GM23338 (cell line): ENCODE results near the gene EIF3K. TPM values are rescaled to one million over a fixed set of nuclear protein-coding genes. Genes with fewer than 3 reads are reported as not detected.

Experiments used
- ATAC-seq: fragments of 200-7000 bp; cut with Tn5 transposase; 3 replicates; pipeline ENCODE4 v1.9.1; 2020
- DNase-seq: peaks from one replicate; pipeline ENCODE4 v3.0.0-alpha.2; 2015; ENCODE audit warnings: low spot score
- H2AFZ ChIP-seq: fragments of 200-600 bp; sonication (generic); 2 replicates; pipeline ENCODE4 v1.8.0; 2016; ENCODE audit warnings: antibody characterized with exemption, mild to moderate bottlenecking, moderate library complexity
- H3F3A ChIP-seq: fragments of 200-600 bp; sonication (generic); replicated peaks from 2 replicates; pipeline ENCODE4 v1.8.0; 2017; ENCODE audit warnings: antibody characterized with exemption, mixed run types, low read depth
- H3K27ac ChIP-seq: fragments of 200-600 bp; sonication (generic); 2 replicates; pipeline ENCODE4 v1.6.1; 2016; ENCODE audit warnings: low read depth
- H3K27me3 ChIP-seq: fragments of 200-600 bp; sonication (generic); 2 replicates; pipeline ENCODE4 v1.8.0; 2016; ENCODE audit warnings: mild to moderate bottlenecking, mixed run types, moderate library complexity; ENCODE audit not compliant: insufficient read depth
- H3K36me3 ChIP-seq: fragments of 200-600 bp; sonication (generic); 2 replicates; pipeline ENCODE4 v1.8.0; 2016; ENCODE audit warnings: mild to moderate bottlenecking; ENCODE audit not compliant: insufficient read depth
- H3K4me1 ChIP-seq: fragments of 200-600 bp; sonication (generic); 2 replicates; pipeline ENCODE4 v1.8.0; 2016; ENCODE audit warnings: mild to moderate bottlenecking, moderate library complexity; ENCODE audit not compliant: insufficient read depth
- H3K4me2 ChIP-seq: fragments of 200-600 bp; sonication (generic); 2 replicates; pipeline ENCODE4 v1.7.1; 2017; ENCODE audit warnings: mixed run types
- H3K4me3 ChIP-seq: fragments of 200-600 bp; sonication (generic); 2 replicates; pipeline ENCODE4 v1.6.1; 2016; ENCODE audit warnings: mixed run types
- H3K79me2 ChIP-seq: fragments of 200-600 bp; sonication (generic); replicated peaks from 2 replicates; pipeline ENCODE4 v1.8.0; 2017; ENCODE audit warnings: mild to moderate bottlenecking; ENCODE audit not compliant: insufficient read depth
- H3K9me2 ChIP-seq: fragments of 200-600 bp; sonication (generic); 2 replicates; pipeline ENCODE4 v1.8.0; 2017; ENCODE audit not compliant: insufficient read depth
- H4K20me1 ChIP-seq: fragments of 200-600 bp; sonication (generic); replicated peaks from 2 replicates; pipeline ENCODE4 v1.8.0; 2017; ENCODE audit warnings: mild to moderate bottlenecking; ENCODE audit not compliant: insufficient read depth
- H3K27ac Mint-ChIP-seq: 2 replicates; pipeline ENCODE4 v1.8.0; 2020; ENCODE audit warnings: inconsistent platforms, mild to moderate bottlenecking, moderate library complexity, mixed read lengths
- H3K27me3 Mint-ChIP-seq: 3 replicates; pipeline ENCODE4 v1.8.0; 2022; ENCODE audit warnings: low read depth, mild to moderate bottlenecking, moderate library complexity, mixed read lengths, inconsistent platforms; ENCODE audit not compliant: insufficient read depth, poor library complexity
- H3K36me3 Mint-ChIP-seq: 3 replicates; pipeline ENCODE4 v1.8.0; 2021; ENCODE audit warnings: low read depth, mild to moderate bottlenecking, inconsistent platforms, moderate library complexity, mixed read lengths
- H3K4me1 Mint-ChIP-seq: 3 replicates; pipeline ENCODE4 v1.8.0; 2020; ENCODE audit warnings: mild to moderate bottlenecking, inconsistent platforms, mixed read lengths
- H3K4me3 Mint-ChIP-seq: 3 replicates; pipeline ENCODE4 v1.8.0; 2021; ENCODE audit warnings: moderate library complexity, mild to moderate bottlenecking, inconsistent platforms, mixed read lengths
- H3K9me3 Mint-ChIP-seq: 3 replicates; pipeline ENCODE4 v1.8.0; 2020; ENCODE audit warnings: moderate library complexity, mild to moderate bottlenecking, inconsistent platforms, mixed read lengths
- POLR2AphosphoS5 ChIP-seq: IDR thresholded peaks from 2 replicates; pipeline ENCODE4 v1.6.1; 2016; ENCODE audit warnings: antibody characterized with exemption, low read depth
- ZNF331 ChIP-seq: fragments of 250-450 bp; sonication (Bioruptor Pico); IDR thresholded peaks from 2 replicates; pipeline ENCODE4 v1.5.0; 2020; ENCODE audit warnings: low read depth, mild to moderate bottlenecking, moderate library complexity
- polyA plus RNA-seq: library from polyadenylated mRNA; unstranded; fragments of >200 nt; fragmentation: Nextera tagmentation; extraction: Ambion mirVana; gene quantifications from 2 replicates; pipeline ENCODE4 v1.2.1, GENCODE V29; 2016
- total RNA-seq: library from RNA; depleted of rRNA; stranded (reverse); fragments of >200 nt; shearing (Covaris generic); gene quantifications from 2 replicates; pipeline ENCODE4 v1.2.3, GENCODE V29; 2014
- TF ChIP-seq, protein P1 (sequence below), 2 experiments: fragments of 200-600 bp in 1 of 2; sonication (generic) in 1 of 2; conservative IDR thresholded peaks; 2 replicates each; pipeline versions ENCODE4 v1.5.1 to v1.6.1; 2016 to 2017; ENCODE audit warnings: antibody characterized with exemption in 2 of 2, low read depth in 2 of 2, mild to moderate bottlenecking in 2 of 2, moderate library complexity in 1 of 2
- TF ChIP-seq, protein P2 (sequence below): fragments of 250-450 bp; sonication (Bioruptor Pico); IDR thresholded peaks from 2 replicates; pipeline ENCODE4 v1.5.0; 2020; ENCODE audit warnings: mild to moderate bottlenecking, moderate library complexity

EIF3K gene
- total and polyA plus RNA-seq, 2 experiments from 2014 or later: 226 to 509 TPM

DNA sequence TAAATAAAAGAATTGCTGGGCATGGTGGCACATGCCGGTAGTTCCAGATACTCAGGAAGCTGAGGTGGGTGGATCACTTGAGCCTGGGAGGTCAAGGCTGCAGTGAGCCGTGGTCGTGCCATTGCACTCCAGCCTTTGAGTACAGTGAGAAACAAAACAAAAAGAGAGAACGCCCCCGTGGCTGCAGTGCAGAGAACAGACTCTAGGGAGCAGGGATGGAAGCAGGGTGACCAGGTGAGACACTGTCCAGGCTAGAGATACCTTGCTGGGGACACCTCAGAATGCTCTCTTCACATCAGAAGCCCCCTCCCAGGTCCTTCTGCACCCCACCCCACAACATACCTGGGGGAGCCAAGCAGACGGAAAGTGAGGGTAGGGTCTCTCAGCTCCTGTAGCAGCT, 26.0 kb upstream of the EIF3K start:
- H3K27ac Mint-ChIP-seq: no peak overlapping the region
- TF ChIP-seq ZNF331 (CRISPR knock-in tag): no peak
- TF ChIP-seq, protein P1, sequence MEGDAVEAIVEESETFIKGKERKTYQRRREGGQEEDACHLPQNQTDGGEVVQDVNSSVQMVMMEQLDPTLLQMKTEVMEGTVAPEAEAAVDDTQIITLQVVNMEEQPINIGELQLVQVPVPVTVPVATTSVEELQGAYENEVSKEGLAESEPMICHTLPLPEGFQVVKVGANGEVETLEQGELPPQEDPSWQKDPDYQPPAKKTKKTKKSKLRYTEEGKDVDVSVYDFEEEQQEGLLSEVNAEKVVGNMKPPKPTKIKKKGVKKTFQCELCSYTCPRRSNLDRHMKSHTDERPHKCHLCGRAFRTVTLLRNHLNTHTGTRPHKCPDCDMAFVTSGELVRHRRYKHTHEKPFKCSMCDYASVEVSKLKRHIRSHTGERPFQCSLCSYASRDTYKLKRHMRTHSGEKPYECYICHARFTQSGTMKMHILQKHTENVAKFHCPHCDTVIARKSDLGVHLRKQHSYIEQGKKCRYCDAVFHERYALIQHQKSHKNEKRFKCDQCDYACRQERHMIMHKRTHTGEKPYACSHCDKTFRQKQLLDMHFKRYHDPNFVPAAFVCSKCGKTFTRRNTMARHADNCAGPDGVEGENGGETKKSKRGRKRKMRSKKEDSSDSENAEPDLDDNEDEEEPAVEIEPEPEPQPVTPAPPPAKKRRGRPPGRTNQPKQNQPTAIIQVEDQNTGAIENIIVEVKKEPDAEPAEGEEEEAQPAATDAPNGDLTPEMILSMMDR (conservative IDR thresholded peaks at IDR 0.05; ENCODE audit: low read depth in 2 of 2): peak; percentile 18 to 19; a peak in 2 of 4 replicates
- no peak overlapping the region for H3K4me3 ChIP-seq

DNA sequence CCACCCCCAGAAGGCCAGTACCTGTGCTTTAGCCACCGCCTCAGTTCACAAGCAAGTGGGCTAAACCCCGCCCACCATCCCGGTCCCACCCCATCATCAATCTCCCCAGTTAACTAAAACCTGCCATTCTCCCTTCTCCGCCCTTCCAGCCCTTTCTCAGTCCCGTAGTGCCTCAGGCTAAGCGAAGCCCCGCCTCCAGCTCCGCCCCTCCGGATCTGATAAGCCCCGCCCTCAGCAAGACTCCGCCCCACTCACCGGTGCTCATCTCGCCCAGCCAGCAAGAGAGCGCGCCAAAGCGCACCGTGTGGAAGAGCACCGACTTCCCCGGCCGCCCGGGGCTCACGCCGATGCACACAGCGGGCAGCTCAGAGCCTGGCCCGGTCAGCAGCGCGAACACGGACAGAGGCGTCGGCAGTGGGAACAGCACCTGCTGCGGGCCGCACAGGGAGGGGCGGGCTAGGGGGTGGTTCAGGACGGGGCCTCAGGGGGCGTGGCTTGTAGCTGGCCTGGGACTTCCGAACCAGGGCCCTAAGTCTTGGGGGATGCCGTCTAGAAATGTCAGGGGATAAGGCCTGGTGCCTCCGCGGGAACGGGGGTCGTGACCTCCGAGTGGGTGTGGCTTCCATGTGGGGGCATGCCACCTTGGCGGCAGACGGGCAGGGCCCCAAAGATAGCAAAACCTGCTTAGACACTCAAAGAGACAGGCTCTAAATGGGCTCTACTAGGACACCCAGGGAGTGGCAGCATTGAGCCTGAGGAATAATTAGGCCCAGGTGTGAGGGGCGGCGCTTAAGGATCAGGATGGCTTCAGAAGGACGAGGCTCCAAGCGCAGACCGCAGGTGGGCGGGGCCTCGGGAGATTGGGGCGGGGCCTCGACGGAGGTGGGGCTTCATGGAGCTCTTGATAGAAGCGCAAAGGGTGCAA, 22.7 kb upstream of the EIF3K start:
- Mint-ChIP-seq H3K4me3 (peak overlapping the region; percentile 94), H3K4me1 (peaks cover 6% of the 10 kb centered on the region; the same call in 1 of the 3 replicates), H3K36me3 (no peaks in the 10 kb centered on the region; the same call in 2 of the 3 replicates), H3K27ac (peak overlapping the region; percentile 98), H3K9me3 (no peaks in the 10 kb centered on the region), H3K27me3 (peaks cover 29% of the 10 kb centered on the region)
- Histone ChIP-seq H2AFZ (peak overlapping the region; percentile 98), H4K20me1 (no peaks in the 10 kb centered on the region), H3F3A (peaks cover 14% of the 10 kb centered on the region), H3K4me3 (peak overlapping the region; percentile 84), H3K27me3 (no peaks in the 10 kb centered on the region), H3K4me1 (no peaks in the 10 kb centered on the region), H3K27ac (peak overlapping the region; percentile 83), H3K4me2 (peak overlapping the region; percentile 81), H3K36me3 (no peaks in the 10 kb centered on the region), H3K9me2 (no peaks in the 10 kb centered on the region), H3K79me2 (no peaks in the 10 kb centered on the region)
- peak; percentile 85 for ATAC-seq
- TF ChIP-seq, protein P1 (conservative IDR thresholded peaks at IDR 0.05; ENCODE audit: low read depth in 2 of 2): peak in 1 of 2 experiments; percentile 22; a peak in 1 of 4 replicates
- TF ChIP-seq POLR2AphosphoS5: peak; percentile 54
- TF ChIP-seq, protein P2, sequence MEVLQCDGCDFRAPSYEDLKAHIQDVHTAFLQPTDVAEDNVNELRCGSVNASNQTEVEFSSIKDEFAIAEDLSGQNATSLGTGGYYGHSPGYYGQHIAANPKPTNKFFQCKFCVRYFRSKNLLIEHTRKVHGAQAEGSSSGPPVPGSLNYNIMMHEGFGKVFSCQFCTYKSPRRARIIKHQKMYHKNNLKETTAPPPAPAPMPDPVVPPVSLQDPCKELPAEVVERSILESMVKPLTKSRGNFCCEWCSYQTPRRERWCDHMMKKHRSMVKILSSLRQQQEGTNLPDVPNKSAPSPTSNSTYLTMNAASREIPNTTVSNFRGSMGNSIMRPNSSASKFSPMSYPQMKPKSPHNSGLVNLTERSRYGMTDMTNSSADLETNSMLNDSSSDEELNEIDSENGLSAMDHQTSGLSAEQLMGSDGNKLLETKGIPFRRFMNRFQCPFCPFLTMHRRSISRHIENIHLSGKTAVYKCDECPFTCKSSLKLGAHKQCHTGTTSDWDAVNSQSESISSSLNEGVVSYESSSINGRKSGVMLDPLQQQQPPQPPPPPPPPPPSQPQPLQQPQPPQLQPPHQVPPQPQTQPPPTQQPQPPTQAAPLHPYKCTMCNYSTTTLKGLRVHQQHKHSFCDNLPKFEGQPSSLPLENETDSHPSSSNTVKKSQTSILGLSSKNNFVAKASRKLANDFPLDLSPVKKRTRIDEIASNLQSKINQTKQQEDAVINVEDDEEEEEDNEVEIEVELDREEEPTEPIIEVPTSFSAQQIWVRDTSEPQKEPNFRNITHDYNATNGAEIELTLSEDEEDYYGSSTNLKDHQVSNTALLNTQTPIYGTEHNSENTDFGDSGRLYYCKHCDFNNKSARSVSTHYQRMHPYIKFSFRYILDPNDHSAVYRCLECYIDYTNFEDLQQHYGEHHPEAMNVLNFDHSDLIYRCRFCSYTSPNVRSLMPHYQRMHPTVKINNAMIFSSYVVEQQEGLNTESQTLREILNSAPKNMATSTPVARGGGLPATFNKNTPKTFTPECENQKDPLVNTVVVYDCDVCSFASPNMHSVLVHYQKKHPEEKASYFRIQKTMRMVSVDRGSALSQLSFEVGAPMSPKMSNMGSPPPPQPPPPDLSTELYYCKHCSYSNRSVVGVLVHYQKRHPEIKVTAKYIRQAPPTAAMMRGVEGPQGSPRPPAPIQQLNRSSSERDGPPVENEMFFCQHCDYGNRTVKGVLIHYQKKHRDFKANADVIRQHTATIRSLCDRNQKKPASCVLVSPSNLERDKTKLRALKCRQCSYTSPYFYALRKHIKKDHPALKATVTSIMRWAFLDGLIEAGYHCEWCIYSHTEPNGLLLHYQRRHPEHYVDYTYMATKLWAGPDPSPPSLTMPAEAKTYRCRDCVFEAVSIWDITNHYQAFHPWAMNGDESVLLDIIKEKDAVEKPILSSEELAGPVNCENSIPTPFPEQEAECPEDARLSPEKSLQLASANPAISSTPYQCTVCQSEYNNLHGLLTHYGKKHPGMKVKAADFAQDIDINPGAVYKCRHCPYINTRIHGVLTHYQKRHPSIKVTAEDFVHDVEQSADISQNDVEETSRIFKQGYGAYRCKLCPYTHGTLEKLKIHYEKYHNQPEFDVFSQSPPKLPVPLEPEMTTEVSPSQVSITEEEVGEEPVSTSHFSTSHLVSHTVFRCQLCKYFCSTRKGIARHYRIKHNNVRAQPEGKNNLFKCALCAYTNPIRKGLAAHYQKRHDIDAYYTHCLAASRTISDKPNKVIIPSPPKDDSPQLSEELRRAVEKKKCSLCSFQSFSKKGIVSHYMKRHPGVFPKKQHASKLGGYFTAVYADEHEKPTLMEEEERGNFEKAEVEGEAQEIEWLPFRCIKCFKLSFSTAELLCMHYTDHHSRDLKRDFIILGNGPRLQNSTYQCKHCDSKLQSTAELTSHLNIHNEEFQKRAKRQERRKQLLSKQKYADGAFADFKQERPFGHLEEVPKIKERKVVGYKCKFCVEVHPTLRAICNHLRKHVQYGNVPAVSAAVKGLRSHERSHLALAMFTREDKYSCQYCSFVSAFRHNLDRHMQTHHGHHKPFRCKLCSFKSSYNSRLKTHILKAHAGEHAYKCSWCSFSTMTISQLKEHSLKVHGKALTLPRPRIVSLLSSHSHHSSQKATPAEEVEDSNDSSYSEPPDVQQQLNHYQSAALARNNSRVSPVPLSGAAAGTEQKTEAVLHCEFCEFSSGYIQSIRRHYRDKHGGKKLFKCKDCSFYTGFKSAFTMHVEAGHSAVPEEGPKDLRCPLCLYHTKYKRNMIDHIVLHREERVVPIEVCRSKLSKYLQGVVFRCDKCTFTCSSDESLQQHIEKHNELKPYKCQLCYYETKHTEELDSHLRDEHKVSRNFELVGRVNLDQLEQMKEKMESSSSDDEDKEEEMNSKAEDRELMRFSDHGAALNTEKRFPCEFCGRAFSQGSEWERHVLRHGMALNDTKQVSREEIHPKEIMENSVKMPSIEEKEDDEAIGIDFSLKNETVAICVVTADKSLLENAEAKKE (CRISPR knock-in tag): no peak
- peak; percentile 98 for DNase-seq

More for the DNA sequence above, 26.0 kb upstream of the EIF3K start:
- no peak overlapping the region for H3K4me3 Mint-ChIP-seq
- peaks cover 6% of the 10 kb centered on the region; the same call in 1 of the 3 replicates for H3K4me1 Mint-ChIP-seq
- DNase-seq (peak; percentile 61), ATAC-seq (peak; percentile 3; the same call in 1 of the 3 replicates)
- no peak overlapping the region for H3K4me2 ChIP-seq
- peaks cover 25% of the 10 kb centered on the region for H3K27me3 Mint-ChIP-seq
- no peaks in the 10 kb centered on the region for H3K27me3 ChIP-seq
- H3K9me2 ChIP-seq: no peaks in the 10 kb centered on the region
- no peaks in the 10 kb centered on the region for H3K36me3 ChIP-seq
- H3K27ac ChIP-seq: no peak overlapping the region
- no peaks in the 10 kb centered on the region for H4K20me1 ChIP-seq
- H3K36me3 Mint-ChIP-seq: peaks cover 2% of the 10 kb centered on the region
- H2AFZ ChIP-seq: no peak overlapping the region
- H3K4me1 ChIP-seq: no peaks in the 10 kb centered on the region
- no peaks in the 10 kb centered on the region for H3K9me3 Mint-ChIP-seq
- H3K79me2 ChIP-seq: no peaks in the 10 kb centered on the region
- peaks cover 13% of the 10 kb centered on the region for H3F3A ChIP-seq
